Measurements from ENCODE around the gene MYO18A.

DNA sequence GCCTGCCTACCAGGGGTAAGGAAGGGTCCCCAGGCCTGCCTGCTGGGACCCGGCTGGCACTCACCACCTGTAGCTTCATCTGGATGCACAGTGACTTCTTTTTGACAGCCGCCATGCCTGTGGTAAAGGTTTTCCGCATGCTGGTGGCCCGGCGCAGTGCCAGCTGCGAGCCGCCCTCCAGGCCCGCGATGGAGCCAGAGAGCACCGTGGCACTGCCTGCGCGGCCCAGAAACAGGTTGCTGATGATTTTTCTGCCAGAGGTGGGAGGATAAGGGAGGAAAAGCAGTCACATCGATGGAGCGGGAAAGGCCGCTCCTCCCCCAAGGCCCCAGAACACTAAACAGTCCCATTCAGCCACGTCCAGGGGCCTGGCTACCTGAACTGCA, 69.8 kb downstream of the MYO18A start:
- no peak for TF ChIP-seq POLR2A (IDR thresholded peaks at IDR 0.05)
- TF ChIP-seq CTCF (IDR thresholded peaks at IDR 0.05), result no peak
- no peak for TF ChIP-seq POLR2AphosphoS5 (IDR thresholded peaks at IDR 0.05)

All from prostate gland (tissue), 2 donors.